HG03280 (cell line): ENCODE measurements around the gene TMEM139.

Experiments used
- ATAC-seq: cut with Tn5 transposase; IDR thresholded peaks from one replicate; pipeline ENCODE4 v1.9.1; 2021; ENCODE audit warnings: mild to moderate bottlenecking, moderate library complexity; ENCODE audit not compliant: unreplicated experiment

TMEM139 gene

GRCh38 chr7:143284591-143285469 lies at the start of gene TMEM139:
Gene TMEM139 (plus strand): TSS chr7:143284958. CDS start chr7:143285958, 1,000 bp downstream.
- no peak for ATAC-seq

GRCh38 chr7:143235561-143235960 lies 49.2 kb upstream of the TMEM139 start:
- ATAC-seq: no peak

- no peak for ATAC-seq
These were observed 48.3 kb upstream of the TMEM139 start for GRCh38 chr7:143236408-143236990.

- no peak for ATAC-seq
These were observed 47.4 kb upstream of the TMEM139 start for GRCh38 chr7:143237366-143237765.

- ATAC-seq: no peak
These were observed 46.3 kb upstream of the TMEM139 start for GRCh38 chr7:143238289-143238980.

GRCh38 chr7:143239813-143240212 lies 44.9 kb upstream of the TMEM139 start:
- ATAC-seq: no peak

- peak; percentile 96 for ATAC-seq
These were observed 44.2 kb upstream of the TMEM139 start for GRCh38 chr7:143240291-143241168.

- ATAC-seq: no peak
These were observed 42.5 kb upstream of the TMEM139 start for GRCh38 chr7:143242306-143242705.

GRCh38 chr7:143243111-143243510 lies 41.6 kb upstream of the TMEM139 start:
- ATAC-seq: no peak

- no peak for ATAC-seq
These were observed 41.1 kb upstream of the TMEM139 start for GRCh38 chr7:143243614-143244013.

- ATAC-seq: no peak
These were observed 40.4 kb upstream of the TMEM139 start for GRCh38 chr7:143244321-143244720.

GRCh38 chr7:143245123-143245522 lies 39.6 kb upstream of the TMEM139 start:
- ATAC-seq: no peak

- no peak for ATAC-seq
These were observed 37.4 kb upstream of the TMEM139 start for GRCh38 chr7:143247372-143247771.

- no peak for ATAC-seq
These were observed 35.9 kb upstream of the TMEM139 start for GRCh38 chr7:143248761-143249354.

- ATAC-seq: no peak
These were observed 34.6 kb upstream of the TMEM139 start for GRCh38 chr7:143250199-143250598.

GRCh38 chr7:143250822-143251221 lies 33.9 kb upstream of the TMEM139 start:
- ATAC-seq: no peak

GRCh38 chr7:143252006-143252405 lies 32.8 kb upstream of the TMEM139 start:
- no peak for ATAC-seq

- ATAC-seq: no peak
These were observed 29.2 kb upstream of the TMEM139 start for GRCh38 chr7:143255564-143255963.

- ATAC-seq: no peak
These were observed 28.4 kb upstream of the TMEM139 start for GRCh38 chr7:143256325-143256724.

GRCh38 chr7:143256932-143257331 lies 27.8 kb upstream of the TMEM139 start:
- ATAC-seq: peak; percentile 77
